IPS DF 6.9 (cell line): ENCODE results near the gene MBTPS1.

Experiments used
- DNase-seq: peaks from one replicate; pipeline ENCODE4 v3.0.0-alpha.2; 2013; ENCODE audit warnings: low read depth, low spot score
- H3K27ac ChIP-seq: one replicate; pipeline ENCODE4 v1.5.1; 2013; ENCODE audit warnings: low read length, control low read depth
- H3K27me3 ChIP-seq: 2 replicates; pipeline ENCODE4 v1.6.1; 2013; ENCODE audit warnings: mild to moderate bottlenecking, low read length; ENCODE audit not compliant: control insufficient read depth, insufficient read depth
- H3K36me3 ChIP-seq: 2 replicates; pipeline ENCODE4 v1.6.1; 2013; ENCODE audit warnings: low read length; ENCODE audit not compliant: control insufficient read depth, insufficient read depth
- H3K4me1 ChIP-seq: 2 replicates; pipeline ENCODE4 v1.6.1; 2013; ENCODE audit warnings: low read length; ENCODE audit not compliant: control insufficient read depth, insufficient read depth
- H3K4me3 ChIP-seq: 2 replicates; pipeline ENCODE4 v1.5.1; 2013; ENCODE audit warnings: mild to moderate bottlenecking, low read length
- H3K9me3 ChIP-seq: 2 replicates; pipeline ENCODE4 v1.6.1; 2013; ENCODE audit warnings: low read length, inconsistent platforms; ENCODE audit not compliant: control insufficient read depth, insufficient read depth
- WGBS: extraction: QIAGEN DNeasy Blood & Tissue Kit; methylation state at CpG from one replicate; pipeline ENCODE4 v1.1.7; 2013; ENCODE audit warnings: mixed read lengths, missing lambda C conversion rate; ENCODE audit not compliant: insufficient read length, insufficient coverage; 5-methylcytosine and 5-hydroxymethylcytosine counted together

Gene MBTPS1

DNA sequence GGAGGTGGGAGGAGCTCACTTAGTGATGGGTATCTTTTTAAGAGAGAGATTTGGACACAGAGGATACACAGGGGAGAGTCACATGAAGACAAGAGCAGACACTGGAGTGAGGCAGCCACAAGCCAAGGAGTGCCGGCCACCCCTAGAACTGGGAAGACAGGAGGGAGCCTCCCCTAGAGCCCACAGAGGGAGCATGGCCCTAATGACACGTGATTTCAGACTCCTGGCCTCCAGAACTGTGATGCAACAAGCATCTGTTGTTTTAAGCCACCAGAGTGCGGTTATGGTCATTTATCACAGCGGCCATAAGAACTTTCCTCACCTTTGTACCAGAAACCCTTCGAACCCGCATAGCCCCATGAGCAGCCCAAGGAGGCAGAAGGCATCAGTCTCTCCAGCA, 107.5 kb downstream of the MBTPS1 start:
- no peak overlapping the region for H3K27ac ChIP-seq
- no peaks in the 10 kb centered on the region; the same call in 1 of the 2 replicates for H3K4me1 ChIP-seq
- no peaks in the 10 kb centered on the region for H3K36me3 ChIP-seq
- H3K4me3 ChIP-seq: no peak overlapping the region
- H3K27me3 ChIP-seq: no peaks in the 10 kb centered on the region
- no peaks in the 10 kb centered on the region for H3K9me3 ChIP-seq
- DNase-seq: no peak
- WGBS: no CpG with 5 or more reads among the region's 6 CpGs

DNA sequence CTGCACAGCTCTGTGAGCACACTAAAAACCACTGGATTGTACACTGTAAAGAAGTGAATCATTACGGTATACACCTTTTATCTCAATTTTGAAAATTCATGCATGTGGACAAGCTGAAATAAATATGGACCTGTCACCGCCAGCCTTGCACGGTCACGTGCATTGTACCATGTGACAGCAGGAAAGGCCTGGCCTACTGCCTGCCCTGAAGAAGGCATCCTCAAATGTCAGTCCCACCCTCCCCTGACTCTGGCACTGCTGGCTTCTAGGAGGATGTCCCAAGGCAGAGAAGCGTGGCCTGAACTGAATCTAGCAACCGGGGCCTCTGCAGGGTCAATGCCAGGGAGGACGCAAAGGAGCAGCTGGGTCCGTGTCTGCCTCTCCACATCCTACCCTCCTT, 108.8 kb downstream of the MBTPS1 start:
- Histone ChIP-seq H3K36me3 (no peaks in the 10 kb centered on the region), H3K27ac (no peak overlapping the region), H3K9me3 (no peaks in the 10 kb centered on the region), H3K4me1 (no peaks in the 10 kb centered on the region; the same call in 1 of the 2 replicates), H3K27me3 (no peaks in the 10 kb centered on the region), H3K4me3 (no peak overlapping the region)
- no peak for DNase-seq
- no CpG with 5 or more reads among the region's 8 CpGs for WGBS

DNA sequence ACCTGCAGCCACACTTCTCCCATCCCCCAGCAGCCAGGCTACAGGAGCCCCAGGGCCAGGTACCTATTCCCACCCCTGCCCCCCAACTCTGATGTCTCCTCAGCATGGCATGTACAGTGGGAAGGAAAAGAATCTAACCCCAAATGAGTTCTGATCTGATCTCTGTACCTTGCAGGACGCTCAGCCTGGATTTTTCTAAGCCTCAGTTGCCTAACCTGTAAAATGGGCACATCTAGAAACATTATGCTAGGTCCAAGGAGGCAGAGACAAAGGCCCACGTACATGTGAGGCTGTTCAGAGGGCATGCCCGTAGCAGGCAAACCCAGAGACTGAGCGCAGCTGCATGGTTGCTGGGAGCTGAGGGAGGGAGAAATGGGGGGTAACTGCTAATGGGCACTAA, 109.2 kb downstream of the MBTPS1 start:
- Histone ChIP-seq H3K4me3 (no peak overlapping the region), H3K27ac (no peak overlapping the region), H3K9me3 (no peaks in the 10 kb centered on the region), H3K36me3 (no peaks in the 10 kb centered on the region), H3K4me1 (no peaks in the 10 kb centered on the region; the same call in 1 of the 2 replicates), H3K27me3 (no peaks in the 10 kb centered on the region)
- no peak for DNase-seq
- WGBS: no CpG with 5 or more reads among the region's 4 CpGs

DNA sequence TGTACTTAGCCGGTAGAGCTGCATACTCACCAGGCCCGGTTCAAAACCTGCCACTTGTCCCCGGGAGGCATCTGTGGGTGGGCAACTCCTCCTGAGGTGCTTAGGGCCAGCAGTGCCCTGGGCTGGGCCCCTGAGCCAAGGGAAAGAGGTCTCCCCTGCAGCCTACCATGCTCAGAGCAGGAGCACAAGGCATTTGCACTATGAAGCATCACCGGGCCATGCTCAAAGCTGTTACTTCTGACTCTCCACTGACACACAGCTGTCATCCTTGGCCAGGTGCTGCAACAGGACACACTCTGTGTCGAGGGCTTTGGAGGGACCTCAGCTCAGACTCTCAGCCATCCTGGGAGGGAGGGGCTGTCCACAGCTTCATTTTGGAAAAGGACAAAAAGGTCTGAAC, 111.4 kb downstream of the MBTPS1 start:
- H3K27me3 ChIP-seq: no peaks in the 10 kb centered on the region
- H3K9me3 ChIP-seq: no peaks in the 10 kb centered on the region
- no peak overlapping the region for H3K27ac ChIP-seq
- no CpG with 5 or more reads among the region's 5 CpGs for WGBS
- H3K4me1 ChIP-seq: no peaks in the 10 kb centered on the region; the same call in 1 of the 2 replicates
- no peaks in the 10 kb centered on the region for H3K36me3 ChIP-seq
- H3K4me3 ChIP-seq: no peak overlapping the region
- no peak for DNase-seq

DNA sequence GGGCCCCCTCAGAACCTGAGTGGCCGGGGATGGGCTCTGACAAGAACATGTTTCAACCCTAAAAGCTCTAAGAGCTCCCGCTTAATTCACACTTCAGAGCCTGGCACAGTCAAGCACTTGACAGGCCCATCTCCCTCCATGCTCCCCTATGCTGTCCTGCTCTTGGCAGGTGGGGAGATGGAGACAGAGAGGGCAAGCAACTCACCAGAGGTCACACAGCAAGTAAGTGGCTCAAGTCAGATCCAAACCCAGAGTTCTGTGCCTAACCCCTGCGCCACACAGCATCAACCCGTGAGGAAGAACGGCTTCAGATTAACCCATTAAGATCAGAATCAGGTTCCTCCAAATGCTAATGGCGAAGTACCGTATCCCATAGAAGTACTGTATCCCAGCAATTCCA, 112.3 kb downstream of the MBTPS1 start:
- WGBS: no CpG with 5 or more reads among the region's 7 CpGs
- no peaks in the 10 kb centered on the region for H3K36me3 ChIP-seq

More for the DNA sequence above, 112.3 kb downstream of the MBTPS1 start:
- Histone ChIP-seq H3K9me3 (no peaks in the 10 kb centered on the region), H3K4me1 (no peaks in the 10 kb centered on the region; the same call in 1 of the 2 replicates), H3K27me3 (no peaks in the 10 kb centered on the region), H3K27ac (no peak overlapping the region), H3K4me3 (no peak overlapping the region)
- DNase-seq: no peak
